Pancreas (tissue), 10 donors: ENCODE measurements around the gene SPHK2. TPM values are rescaled to one million over a fixed set of nuclear protein-coding genes. Genes with fewer than 3 reads are reported as not detected.

Experiments used
- ATAC-seq, 4 donors: fragments of 200-7000 bp; cut with Tn5 transposase; one replicate each; pipeline versions ENCODE4 v1.8.0 to v1.9.1; 2020; ENCODE audit warnings: mild to moderate bottlenecking in 4 of 4, moderate library complexity in 4 of 4
- DNase-seq, 6 donors: peaks; one replicate each; pipeline ENCODE4 v3.0.0-alpha.2; 2020
- FAIRE-seq: peaks from 2 replicates; lab custom pipeline; 2012; peaks lifted over from hg19 to GRCh38; lab: Jason Lieb, UNC
- H3K27ac ChIP-seq, 4 donors: fragments of 200-600 bp; sonication (generic); 1 replicate in 3 of 4; 2 replicates in 1 of 4; pipeline versions ENCODE4 v1.5.0 to v1.8.0; 2020
- H3K27me3 ChIP-seq, 4 donors: fragments of 200-600 bp; one replicate each; pipeline ENCODE4 v1.8.0; 2021
- H3K36me3 ChIP-seq, 3 donors: fragments of 200-600 bp; sonication (generic) in 1 of 3; one replicate each; pipeline versions ENCODE4 v1.5.0 to v1.8.0; 2020 to 2021
- H3K4me1 ChIP-seq, 3 donors: fragments of 200-600 bp; one replicate each; pipeline ENCODE4 v1.8.0; 2021
- H3K4me3 ChIP-seq, 4 donors: fragments of 200-600 bp; sonication (generic) in 2 of 4; one replicate each; pipeline versions ENCODE4 v1.5.0 to v1.8.0; 2020 to 2021
- H3K9me3 ChIP-seq, 4 donors: fragments of 200-600 bp; one replicate each; pipeline ENCODE4 v1.8.0; 2021
- CTCF ChIP-seq, 4 donors: fragments of 200-600 bp; sonication (generic) in 3 of 4; IDR thresholded peaks; one replicate each; pipeline versions ENCODE4 v1.5.0 to v1.8.0; 2021; ENCODE audit warnings: antibody characterized with exemption in 4 of 4
- WGBS, 2 donors: extraction: QIAGEN DNeasy Blood & Tissue Kit; methylation state at CpG; one replicate each; pipeline ENCODE4 v1.1.7; 2013; 5-methylcytosine and 5-hydroxymethylcytosine counted together
- intact Hi-C, 3 donors: fragments of 100-400 bp; cut with DNase I; formaldehyde crosslinking; loops; one replicate each; pipeline versions ENCODE4 v1.11.1 to v1.14.2; 2022
- polyA plus RNA-seq, 2 donors: library from polyadenylated mRNA; stranded (reverse); fragments of 200-250 nt; gene quantifications; one replicate each; pipeline ENCODE4 v1.2.3, GENCODE V29; 2013
- total RNA-seq, 6 donors: library from RNA; stranded (reverse); fragmentation: NEBNext Ultra II Directional in 4 of 6; extraction: Animal tissue kit (Norgen Biotek cat#: 25700) in 4 of 6; gene quantifications; one replicate each; pipeline versions ENCODE4 v1.2.1 to v1.2.4, GENCODE V29; 2021 to 2023
- donor health status: healthy with polysubstance abuse.
- donor health status: DM: no; HTN: no; CAD: no; lungs with moderate emphysema.
- donor health status: DM: no; HTN: no; CAD: no.
- donor health status: control.
- donor health status: control.
- donor health status: Bipolar disorder and iron deficiency.
- donor health status: DM: yes; HTN: yes; CAD: no.
- donor health status: DM: no; HTN: no; CAD: no.
- donor health status: DM: no; HTN: no; CAD: no.
- donor health status: DM: yes; HTN: yes; CAD: no.

The SPHK2 gene
- total and polyA plus RNA-seq, 8 donors = 4.3 to 24.0 (median 7.5) TPM

GRCh38 chr19:48634036-48634342 lies 14.7 kb downstream of the SPHK2 start:
- 19 to 23% methylated on average over 7 of the region's 7 CpGs for WGBS, 2 donors
- TF ChIP-seq CTCF (IDR thresholded peaks at IDR 0.05) = no peak
- ATAC-seq (no peak), DNase-seq (no peak), FAIRE-seq (no peak)
- Histone ChIP-seq H3K27ac (peak overlapping the region; percentile 90 to 97 (median 92)), H3K9me3 (no peaks in the 10 kb centered on the region), H3K4me1 (peaks cover 18 to 24% (median 21%) of the 10 kb centered on the region in 3 donors), H3K4me3 (peak overlapping the region in 2 of 4 donors; percentile 75 to 84), H3K36me3 (peaks cover 0 to 11% (median 0%) of the 10 kb centered on the region in 3 donors), H3K27me3 (no peaks in the 10 kb centered on the region)
- intact Hi-C loops = no loop called here

GRCh38 chr19:48634424-48635262 lies 15.3 kb downstream of the SPHK2 start:
- no peaks in the 10 kb centered on the region for H3K9me3 ChIP-seq
- H3K27ac ChIP-seq = peak overlapping the region; percentile 90 to 97 (median 92)
- no peaks in the 10 kb centered on the region for H3K27me3 ChIP-seq
- peaks cover 0 to 11% (median 0%) of the 10 kb centered on the region in 3 donors for H3K36me3 ChIP-seq
- peaks cover 18 to 24% (median 21%) of the 10 kb centered on the region in 3 donors for H3K4me1 ChIP-seq
- intact Hi-C loops = no loop called here
- WGBS, 2 donors = 4% methylated on average over 33 to 37 of the region's 37 CpGs
- TF ChIP-seq CTCF (IDR thresholded peaks at IDR 0.05) = no peak
- FAIRE-seq (peak; percentile 17), ATAC-seq (peak; percentile 52 to 67 (median 61)), DNase-seq (peak; percentile 96 to 99 (median 98))
- peak overlapping the region in 3 of 4 donors; percentile 33 to 84 (median 75) for H3K4me3 ChIP-seq

- H3K4me1 ChIP-seq = peaks cover 18 to 24% (median 21%) of the 10 kb centered on the region in 3 donors
- no peaks in the 10 kb centered on the region for H3K9me3 ChIP-seq
- ATAC-seq = peak; percentile 48 to 63 (median 54)
- H3K4me3 ChIP-seq = peak overlapping the region; percentile 33 to 84 (median 68)
- peaks cover 0 to 9% (median 0%) of the 10 kb centered on the region in 3 donors for H3K36me3 ChIP-seq
- no peak for TF ChIP-seq CTCF (IDR thresholded peaks at IDR 0.05)
- 1 to 4% methylated on average over 36 to 67 of the region's 67 CpGs for WGBS, 2 donors
- peak; percentile 66 to 91 (median 82) for DNase-seq
- FAIRE-seq = no peak
- H3K27me3 ChIP-seq = no peaks in the 10 kb centered on the region
- peak overlapping the region; percentile 90 to 97 (median 92) for H3K27ac ChIP-seq
- intact Hi-C loops = no loop called here
Observed at GRCh38 chr19:48635263-48635965, 16.1 kb downstream of the SPHK2 start.

- H3K9me3 ChIP-seq = no peaks in the 10 kb centered on the region
- FAIRE-seq = no peak
Observed at GRCh38 chr19:48635966-48636858, 16.9 kb downstream of the SPHK2 start.

More at GRCh38 chr19:48635966-48636858, 16.9 kb downstream of the SPHK2 start:
- Histone ChIP-seq H3K27me3 (no peaks in the 10 kb centered on the region), H3K36me3 (peaks cover 0 to 1% (median 0%) of the 10 kb centered on the region in 3 donors), H3K4me1 (peaks cover 18 to 24% (median 21%) of the 10 kb centered on the region in 3 donors), H3K27ac (peak overlapping the region; percentile 90 to 97 (median 92)), H3K4me3 (peak overlapping the region; percentile 33 to 84 (median 68))
- 0 to 1% methylated on average over 33 to 35 of the region's 35 CpGs for WGBS, 2 donors
- no peak for ATAC-seq
- intact Hi-C loops = no loop called here
- no peak for TF ChIP-seq CTCF (IDR thresholded peaks at IDR 0.05)
- peak; percentile 63 to 86 (median 70) for DNase-seq
